GM20431 (cell line): ENCODE data around the gene TMEM52B.
"Not testable (repeated sequence)": the region's sequence is repeated elsewhere in the genome, so short reads cannot be mapped to it uniquely, and the experiment has no call there.

Source experiments
- in situ Hi-C: fragments of 300-500 bp; cut with MseI, MboI; formaldehyde crosslinking; loops from one replicate; pipeline ENCODE4 v1.15.0; 2020; ENCODE audit warnings: low sequenced_read_pairs; ENCODE audit not compliant: unreplicated experiment

Gene TMEM52B

DNA sequence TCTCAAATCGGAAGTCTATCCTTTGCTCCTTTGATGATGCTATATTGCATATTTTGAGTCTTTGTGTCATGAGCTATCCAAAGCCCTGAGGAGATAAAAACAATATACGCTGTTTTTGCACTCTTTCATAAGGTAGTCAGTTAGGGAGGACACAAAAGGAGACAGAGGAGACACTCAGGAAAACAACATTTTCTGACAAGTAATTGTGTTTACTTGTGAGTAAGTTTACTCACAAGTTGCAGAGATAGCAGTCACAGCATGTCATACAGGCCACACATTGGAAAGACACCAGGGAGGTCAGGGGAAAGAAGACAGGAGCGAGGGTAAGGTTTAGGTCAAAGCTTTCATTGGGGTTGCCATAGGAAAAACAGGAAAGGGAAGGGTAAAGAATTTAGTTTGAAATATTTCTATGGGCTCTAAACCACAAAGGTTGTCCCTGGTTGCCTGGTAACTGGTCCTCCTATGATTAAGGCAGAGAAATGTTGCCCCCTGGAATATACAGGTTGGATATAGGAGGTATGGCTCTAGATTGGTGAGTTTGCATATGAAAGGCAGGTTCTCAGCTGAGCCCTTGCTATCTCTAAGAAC lies 26.5 kb downstream of the TMEM52B start:
- in situ Hi-C loops, result no loop called here

DNA sequence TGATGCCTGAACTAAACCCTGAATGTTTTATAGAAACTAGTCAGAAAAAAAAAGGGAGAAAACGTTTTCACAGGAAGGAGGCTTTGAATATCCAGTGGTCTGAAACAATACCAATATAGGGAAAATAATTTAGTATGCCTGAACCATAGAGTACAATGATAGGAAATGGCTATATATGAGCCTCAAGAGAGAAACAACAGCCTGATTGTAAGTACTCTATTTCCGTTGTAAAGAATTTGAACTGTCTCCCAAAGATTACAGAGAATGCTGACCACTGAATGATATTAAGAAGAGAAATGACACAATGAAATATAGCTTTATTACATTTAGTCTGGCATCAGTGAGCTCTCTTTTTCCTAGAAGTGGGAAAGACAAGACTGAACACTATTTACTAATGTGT lies 28.3 kb downstream of the TMEM52B start:
- in situ Hi-C loops, result no loop called here

DNA sequence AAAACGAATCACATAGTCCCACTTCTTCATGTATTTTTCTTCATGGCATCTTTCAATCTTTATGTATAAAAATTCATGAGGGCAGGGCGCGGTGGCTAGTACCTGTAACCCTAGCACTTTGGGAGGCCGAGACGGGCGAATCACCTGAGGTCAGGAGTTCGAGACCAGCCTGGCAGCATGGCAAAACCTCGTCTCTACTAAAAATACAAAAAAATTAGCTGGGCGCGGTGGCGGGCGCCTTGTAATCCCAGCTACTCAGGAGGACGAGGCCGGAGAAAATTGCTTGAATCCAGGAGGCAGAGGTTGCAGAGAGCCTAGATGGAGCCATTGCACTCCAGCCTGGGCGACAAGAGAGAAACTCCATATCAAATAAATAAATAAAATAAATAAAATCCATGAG lies 31.4 kb downstream of the TMEM52B start:
- in situ Hi-C loops, result no loop called here

DNA sequence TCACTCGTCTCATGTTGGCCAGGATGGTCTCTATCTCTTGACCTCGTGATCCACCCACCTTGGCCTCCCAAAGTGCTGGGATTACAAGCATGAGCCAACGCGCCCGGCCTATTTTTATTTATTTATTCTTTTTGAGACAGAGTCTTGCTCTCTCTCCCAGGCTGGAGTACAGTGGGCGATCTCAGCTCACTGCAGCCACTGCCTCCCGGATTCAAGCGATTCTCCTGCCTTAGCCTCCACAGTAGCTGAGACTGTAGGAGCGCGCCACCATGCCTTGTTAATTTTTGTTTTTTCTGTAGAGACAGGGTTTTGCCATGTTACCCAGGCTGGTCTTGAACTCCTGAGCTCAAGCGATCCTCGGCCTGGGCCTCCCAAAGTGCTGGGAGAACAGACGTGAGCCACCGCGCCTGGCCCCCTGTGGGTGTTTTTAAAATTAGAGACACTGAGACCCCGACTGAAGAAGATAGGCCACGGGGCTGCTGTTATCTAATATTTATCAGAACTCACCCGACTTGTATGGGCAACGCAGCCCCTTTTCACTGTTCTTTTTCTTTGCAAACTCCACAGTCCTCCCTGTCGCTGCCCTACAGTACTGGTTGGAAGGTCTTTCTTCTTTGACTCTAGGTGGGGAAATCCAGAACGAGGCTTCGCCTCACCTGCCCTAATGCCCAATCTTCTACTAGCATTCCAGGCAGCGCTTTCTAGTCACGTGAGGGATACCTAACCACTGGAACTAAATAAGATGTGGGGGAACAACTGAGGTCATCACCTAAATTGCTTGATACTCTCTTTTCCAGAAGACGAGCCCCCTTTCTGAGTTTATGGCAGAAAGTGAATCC lies 32.5 kb downstream of the TMEM52B start:
- in situ Hi-C loops, result no loop called here

DNA sequence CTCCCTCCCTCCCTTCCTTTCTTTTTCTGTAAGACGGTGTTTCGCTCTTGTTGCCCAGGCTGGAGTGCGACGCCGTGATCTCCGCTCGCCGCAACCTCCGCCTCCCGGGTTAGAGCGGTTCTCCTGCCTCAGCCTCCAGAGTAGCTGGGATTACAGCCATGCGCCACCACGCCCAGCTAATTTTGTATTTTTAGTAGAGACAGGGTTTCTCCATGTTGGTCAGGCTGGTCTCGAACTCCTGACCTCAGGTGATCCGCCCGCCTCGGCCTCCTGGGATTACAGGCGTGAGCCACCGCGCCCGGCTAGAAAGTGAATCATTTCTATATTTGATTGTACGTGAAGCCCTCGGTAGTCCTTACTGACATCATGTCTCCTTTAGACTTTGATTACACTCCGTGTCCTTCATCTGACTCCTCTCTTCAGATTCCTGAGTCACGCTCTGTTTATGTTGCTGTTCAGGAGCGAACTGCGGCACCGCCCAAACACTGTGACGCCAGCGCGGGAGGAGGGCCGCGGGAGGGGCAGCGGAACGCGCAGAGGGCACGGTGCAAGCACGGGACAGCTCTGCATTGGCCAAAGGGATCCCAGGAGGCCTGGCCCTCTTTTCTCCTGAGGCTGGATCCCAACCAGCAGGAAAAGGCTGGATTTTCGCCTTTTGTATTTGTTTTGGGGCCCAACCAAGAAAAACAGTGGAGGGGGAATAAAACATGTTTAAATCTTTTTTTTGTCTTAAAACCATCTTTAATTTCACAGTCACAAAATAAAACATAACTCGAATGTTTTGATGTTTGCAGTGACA lies 33.3 kb downstream of the TMEM52B start:
- in situ Hi-C loops, result no loop called here

DNA sequence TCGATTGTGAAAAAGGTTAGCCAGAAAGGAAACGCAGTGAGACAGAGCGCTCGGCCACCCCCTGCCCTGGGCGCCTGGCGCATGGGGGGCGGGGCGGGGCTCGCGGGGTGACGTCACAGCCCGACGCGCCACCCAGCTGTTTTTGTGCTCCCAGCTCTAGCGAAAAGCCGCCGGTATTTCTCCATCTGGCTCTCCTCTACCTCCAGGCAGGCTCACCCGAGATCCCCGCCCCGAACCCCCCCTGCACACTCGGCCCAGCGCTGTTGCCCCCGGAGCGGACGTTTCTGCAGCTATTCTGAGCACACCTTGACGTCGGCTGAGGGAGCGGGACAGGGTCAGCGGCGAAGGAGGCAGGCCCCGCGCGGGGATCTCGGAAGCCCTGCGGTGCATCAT lies 33.9 kb downstream of the TMEM52B start, which contains the start of gene GABARAPL1:
TSS of gene GABARAPL1 (plus strand) at position 139 of the 393 bp plus-strand sequence. CDS start at position 392, 253 bp downstream.
- in situ Hi-C loops, result no loop called here

DNA sequence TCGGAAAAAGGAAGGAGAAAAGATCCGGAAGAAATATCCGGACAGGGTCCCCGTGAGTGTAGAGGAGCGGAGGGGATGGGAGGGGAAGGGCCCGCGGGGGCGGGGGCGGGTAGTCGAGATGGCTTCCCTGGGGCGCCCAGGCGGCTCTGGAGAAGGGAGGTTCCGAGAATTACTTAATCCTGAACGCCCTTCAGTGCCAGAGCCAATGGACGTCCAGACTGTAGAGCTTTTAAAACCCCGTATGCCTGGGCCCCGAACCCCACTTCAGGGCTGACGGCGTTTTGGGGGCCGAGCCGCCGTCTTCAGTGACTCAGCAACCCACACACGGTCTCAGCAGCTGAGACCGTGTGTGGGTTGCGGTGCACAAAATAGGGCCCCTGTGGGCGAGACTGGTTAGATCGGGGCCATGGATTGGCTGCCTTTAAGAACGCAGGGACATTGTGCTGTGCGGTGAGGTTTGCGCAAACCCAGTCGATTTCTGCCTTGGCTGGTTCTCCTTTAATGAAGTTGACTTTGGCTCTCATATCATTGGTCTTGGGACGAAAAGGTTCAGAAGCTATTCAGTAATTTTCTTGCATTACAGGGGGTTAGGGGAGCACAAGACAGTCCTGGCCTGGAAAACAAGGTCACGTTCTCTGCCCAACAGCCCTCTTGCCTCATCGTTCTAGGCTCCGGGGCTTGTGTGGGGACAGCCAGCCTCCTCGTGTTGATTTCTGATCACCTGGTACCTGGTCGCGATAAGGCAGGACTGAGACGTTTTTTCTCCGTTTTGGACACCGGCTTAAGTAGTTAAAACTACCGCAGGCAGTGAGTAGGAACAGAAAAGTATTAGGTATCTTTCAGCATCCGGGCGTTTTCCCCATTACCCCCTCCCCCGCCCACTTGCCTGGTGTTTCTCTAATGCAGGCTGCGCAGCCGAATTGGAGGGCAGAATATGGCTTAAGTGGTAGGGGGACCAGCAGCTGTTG lies 34.6 kb downstream of the TMEM52B start:
- in situ Hi-C loops, result no loop called here

DNA sequence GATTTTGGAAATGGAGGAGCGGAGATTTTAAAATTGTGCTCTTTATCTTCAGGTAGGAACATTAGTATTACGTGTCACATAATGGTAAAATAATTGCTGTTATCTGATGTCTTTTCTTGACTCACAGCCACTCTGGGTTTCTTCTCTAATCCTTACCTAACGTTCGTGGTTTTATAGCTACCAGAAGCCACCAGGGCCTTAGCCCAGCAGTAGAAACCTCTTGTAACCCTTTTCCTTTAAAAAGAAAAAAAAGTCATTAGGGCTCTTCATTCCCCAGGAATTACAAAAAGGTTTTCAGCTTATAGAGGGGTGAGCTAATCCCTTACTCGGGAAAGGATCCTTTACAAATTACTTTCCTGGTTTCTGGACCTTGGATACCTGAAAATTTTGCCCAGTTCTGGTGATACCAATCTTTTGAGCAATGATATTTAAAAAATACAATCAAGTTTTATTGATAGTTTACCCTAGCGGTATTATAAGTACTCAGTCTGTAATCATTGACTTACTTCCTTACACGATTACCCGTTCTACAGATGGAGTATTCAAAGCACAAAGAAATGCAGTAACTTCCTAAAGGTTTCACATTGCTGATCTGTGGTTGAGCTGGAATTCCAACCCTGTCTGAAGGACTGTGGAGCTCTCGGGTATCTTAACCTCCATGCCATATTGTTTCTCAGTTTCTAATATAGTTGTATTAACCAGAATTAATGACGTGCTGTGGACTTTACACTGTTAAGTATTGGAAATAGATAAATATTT lies 35.5 kb downstream of the TMEM52B start:
- in situ Hi-C loops, result no loop called here

DNA sequence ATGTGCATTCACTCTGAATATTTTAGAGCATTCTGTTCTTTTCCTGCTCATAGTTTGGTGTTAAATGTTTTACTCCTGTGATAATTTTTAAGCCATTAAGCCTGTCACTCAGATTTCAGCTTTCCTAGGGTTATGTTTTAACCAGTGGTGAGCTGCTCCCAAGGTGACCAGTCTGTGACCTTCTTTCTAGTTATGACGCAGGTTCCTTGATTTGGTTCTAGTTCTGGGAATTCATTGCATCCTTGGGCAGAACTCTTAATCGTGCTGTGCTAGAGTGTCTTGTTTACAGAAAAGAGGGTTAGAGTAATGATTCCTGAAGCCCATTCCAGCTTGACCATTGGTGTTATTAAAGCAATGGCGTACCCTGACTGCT lies 36.0 kb downstream of the TMEM52B start:
- in situ Hi-C loops, result no loop called here

DNA sequence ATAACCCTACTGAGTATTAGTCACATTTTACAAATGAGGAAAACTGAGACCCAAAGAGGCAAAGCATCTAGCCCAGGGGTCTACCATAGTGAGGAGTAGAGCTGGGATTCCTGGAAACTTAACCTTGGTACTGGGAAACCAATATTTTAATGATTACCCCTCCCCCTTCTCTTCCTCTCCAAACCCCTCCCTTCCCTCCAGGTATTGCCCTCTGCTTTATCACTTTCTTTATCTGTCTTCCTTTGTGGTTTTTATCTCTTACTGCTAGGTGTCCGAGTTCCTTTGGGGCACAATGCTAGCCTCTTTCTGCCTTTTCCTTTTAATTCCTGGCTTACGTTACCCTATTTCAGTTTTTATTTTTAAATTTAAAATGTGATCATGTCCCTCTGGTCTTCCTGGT lies 36.6 kb downstream of the TMEM52B start:
- in situ Hi-C loops, result no loop called here

DNA sequence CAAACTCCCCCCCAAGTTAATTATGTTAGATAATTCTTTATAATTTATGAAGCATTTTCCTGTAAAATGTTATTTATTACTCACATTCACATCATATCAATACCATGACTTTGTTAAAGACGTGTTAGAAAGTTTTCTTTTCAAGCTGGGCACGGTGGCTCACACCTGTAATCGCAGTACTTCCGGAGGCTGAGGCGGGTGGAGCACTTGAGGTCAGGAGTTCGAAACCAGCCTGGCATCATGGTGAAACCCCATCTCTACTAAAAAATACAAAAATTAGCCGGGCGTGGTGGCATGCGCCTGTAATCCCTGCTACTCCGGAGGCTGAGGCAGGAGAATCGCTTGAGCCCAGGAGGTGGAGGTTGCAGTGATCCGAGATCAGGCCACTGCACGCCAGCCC lies 37.1 kb downstream of the TMEM52B start:
- in situ Hi-C loops, result not testable (repeated sequence)

DNA sequence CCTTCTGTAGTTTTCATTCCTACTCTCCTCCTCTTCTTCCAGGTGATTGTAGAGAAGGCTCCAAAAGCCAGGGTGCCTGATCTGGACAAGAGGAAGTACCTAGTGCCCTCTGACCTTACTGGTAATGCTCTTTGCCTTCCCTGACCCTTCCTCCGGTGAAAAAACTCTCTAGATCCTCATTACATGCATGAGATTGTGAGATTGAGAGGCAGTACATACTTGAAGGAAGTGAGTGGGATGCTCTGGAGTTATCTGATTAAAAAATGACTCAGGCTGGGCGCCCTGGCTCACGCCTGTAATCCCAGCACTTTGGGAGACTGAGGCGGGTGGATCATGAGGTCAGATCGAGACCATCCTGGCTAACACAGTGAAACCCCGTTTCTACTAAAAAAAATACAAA lies 39.2 kb downstream of the TMEM52B start:
- in situ Hi-C loops, result no loop called here

DNA sequence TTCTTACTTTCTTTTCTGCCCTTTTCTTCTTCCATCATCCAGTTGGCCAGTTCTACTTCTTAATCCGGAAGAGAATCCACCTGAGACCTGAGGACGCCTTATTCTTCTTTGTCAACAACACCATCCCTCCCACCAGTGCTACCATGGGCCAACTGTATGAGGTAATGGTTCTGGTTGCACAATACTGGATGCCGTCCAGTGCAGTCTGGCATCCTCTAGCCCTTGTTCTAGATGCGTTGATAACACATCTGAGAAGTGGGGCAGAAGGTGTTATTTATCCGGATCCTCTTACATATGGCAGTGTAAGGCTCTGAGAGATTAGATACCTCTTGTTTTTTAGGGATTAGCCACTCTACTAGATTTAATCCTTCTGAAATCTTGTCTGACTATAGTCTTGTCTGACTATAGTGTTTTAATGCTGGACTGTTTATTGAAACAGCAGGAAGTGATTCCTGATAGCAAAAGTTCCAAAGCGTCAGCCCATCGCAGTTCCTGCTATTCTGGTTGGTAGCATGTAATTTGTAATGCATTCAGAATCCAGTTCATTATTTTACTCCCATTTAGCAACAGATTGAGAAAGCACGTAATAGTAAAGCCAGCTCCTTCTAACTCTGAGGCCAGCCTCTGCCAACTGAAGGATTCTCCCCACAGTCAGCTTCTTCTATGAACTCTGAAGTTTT lies 41.7 kb downstream of the TMEM52B start:
- in situ Hi-C loops, result no loop called here

DNA sequence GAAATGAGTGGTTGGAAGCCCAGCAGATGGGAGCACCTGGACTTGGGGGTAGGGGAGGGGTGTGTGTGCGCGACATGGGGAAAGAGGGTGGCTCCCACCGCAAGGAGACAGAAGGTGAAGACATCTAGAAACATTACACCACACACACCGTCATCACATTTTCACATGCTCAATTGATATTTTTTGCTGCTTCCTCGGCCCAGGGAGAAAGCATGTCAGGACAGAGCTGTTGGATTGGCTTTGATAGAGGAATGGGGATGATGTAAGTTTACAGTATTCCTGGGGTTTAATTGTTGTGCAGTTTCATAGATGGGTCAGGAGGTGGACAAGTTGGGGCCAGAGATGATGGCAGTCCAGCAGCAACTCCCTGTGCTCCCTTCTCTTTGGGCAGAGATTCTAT lies 43.0 kb downstream of the TMEM52B start:
- in situ Hi-C loops, result no loop called here

DNA sequence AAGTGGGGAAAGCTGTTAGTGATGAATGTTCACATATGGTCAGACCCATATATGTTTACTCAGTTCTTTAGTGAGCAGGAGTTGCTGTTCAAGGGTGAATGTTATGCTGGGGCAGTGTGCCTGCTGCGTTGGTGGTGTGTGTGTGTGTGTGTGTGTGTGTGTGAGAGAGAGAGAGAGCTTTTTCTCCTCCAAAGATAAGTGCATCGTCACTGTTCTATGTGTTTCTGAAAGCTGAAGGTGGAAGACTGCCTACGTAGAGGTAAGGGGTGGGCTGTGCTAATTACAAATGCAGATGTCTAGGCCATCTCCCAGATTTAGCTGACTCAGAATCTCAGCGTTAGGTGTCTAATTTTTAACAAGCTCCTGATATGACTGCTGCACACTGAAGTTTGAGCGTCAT lies 44.4 kb downstream of the TMEM52B start:
- in situ Hi-C loops, result no loop called here

DNA sequence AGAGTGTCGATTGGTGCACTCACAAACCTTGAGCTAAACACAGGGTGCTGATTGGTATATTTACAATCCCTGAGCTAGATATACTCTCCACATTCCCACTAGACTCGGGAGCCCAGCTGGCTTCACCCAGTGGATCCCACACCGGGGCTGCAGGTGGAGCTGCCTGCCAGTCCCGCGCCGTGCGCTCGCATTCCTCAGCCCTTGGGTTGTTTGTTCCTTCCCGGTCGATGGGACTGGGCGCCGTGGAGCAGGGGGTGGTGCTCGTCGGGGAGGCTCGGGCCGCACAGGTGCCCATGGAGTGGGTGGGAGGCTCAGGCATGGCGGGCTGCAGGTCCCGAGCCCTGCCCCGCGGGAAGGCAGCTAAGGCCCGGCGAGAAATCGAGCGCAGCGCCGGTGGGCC lies 46.6 kb downstream of the TMEM52B start:
- in situ Hi-C loops, result not testable (repeated sequence)

DNA sequence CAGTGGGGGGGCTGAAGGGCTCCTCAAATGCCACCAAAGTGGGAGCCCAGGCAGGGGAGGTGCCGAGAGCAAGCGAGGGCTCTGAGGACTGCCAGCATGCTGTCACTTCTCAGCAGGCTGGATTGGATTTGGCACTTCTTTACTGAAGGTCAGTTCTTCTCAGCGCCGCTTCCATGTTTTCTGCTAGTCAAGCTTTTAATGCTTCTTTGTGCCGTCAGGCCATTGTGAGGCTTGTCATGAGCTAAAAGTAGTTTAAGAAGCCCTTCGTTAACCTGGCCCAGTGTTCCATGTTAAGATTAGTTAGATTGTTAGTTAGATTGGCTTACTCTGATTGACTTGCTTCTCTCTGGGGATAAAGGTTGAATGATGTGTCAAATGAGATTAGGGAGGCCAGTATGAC lies 47.3 kb downstream of the TMEM52B start:
- in situ Hi-C loops, result no loop called here

DNA sequence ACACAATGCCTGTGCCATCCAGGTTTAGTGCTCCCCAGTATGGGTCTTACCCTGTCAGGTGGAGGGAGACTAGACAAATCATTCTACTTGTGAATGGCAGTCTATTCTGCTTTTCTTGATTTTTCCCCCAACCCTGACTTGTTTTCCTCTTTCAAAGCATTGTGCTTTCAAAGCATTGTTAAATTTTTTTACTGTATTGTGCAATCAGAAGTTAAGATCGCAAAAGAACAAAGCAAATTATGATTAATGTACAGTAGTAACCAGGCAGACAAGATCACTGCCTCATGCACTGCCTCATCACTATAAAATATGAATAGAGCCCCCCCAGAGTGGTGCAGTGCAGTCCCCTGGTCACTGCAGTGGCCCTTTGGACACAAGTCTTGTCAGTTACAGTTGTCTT lies 47.9 kb downstream of the TMEM52B start:
- in situ Hi-C loops, result no loop called here

DNA sequence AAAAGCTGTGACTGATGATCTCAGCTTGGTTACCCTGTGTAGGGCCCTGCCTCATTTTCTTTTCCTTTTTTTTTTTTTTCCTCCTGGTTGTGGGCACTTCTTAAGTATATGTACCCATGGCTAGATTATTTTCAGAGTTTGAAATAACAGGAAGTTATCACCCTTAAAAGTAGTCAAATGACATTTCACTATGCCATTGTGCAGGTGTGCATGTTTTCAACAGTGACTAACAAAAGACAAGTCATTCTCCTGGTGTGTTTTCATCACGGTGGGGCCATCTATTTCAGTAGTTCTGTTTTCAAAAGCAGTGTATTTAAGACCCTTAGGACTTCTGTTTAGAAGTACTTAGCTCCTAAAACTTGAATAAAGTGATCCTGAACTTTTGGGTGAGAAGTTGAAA lies 48.8 kb downstream of the TMEM52B start:
- in situ Hi-C loops, result no loop called here
